Activated T-helper 1 cell treated with anti-CD3 and anti-CD28 coated beads, Interleukin-12 subunit alpha, Interleukin-12 subunit beta, Interleukin-2, Interleukin-4 antibody, amounts not matched to agents 30 ng/mL and 10 ng/mL and 1 ng/mL, durations not matched to agents 14 hours and 24 hours and 36 hours (primary cell): ENCODE data around the gene TRIM74. TPM values are rescaled to one million over a fixed set of nuclear protein-coding genes. Genes with fewer than 3 reads are reported as not detected.
A peak's percentile ranks its signal among the peaks of the same experiment; 100 is the strongest.
"Not testable (repeated sequence)": the region's sequence is repeated elsewhere in the genome, so short reads cannot be mapped to it uniquely, and the experiment has no call there.

Experiments used
- DNase-seq: peaks from one replicate; pipeline ENCODE4 v3.0.0; 2021; ENCODE audit warnings: low spot score
- H3K27ac Mint-ChIP-seq: one replicate; pipeline ENCODE4 v1.8.0; 2021; ENCODE audit warnings: mild to moderate bottlenecking, mixed read lengths
- H3K27me3 Mint-ChIP-seq: one replicate; pipeline ENCODE4 v1.8.0; 2022; ENCODE audit warnings: mild to moderate bottlenecking, moderate library complexity, mixed read lengths; ENCODE audit not compliant: insufficient read depth
- H3K36me3 Mint-ChIP-seq: one replicate; pipeline ENCODE4 v1.8.0; 2021; ENCODE audit warnings: low read depth, mixed read lengths
- H3K4me1 Mint-ChIP-seq: one replicate; pipeline ENCODE4 v1.8.0; 2021; ENCODE audit warnings: low read depth, mixed read lengths
- H3K4me3 Mint-ChIP-seq: one replicate; pipeline ENCODE4 v1.8.0; 2021; ENCODE audit warnings: mild to moderate bottlenecking, moderate library complexity, mixed read lengths
- H3K9me3 Mint-ChIP-seq: one replicate; pipeline ENCODE4 v1.8.0; 2021; ENCODE audit warnings: mixed read lengths
- intact Hi-C: fragments of 100-400 bp; cut with micrococcal nuclease; formaldehyde crosslinking; loops from one replicate; pipeline ENCODE4 v1.15.1; 2024
- total RNA-seq: library from RNA; stranded (reverse); gene quantifications from 2 replicates; pipeline ENCODE4 v1.2.3, GENCODE V29; 2022

The TRIM74 gene
- total RNA-seq, 1 donor from 2014 or later = 0.57 TPM

GRCh38 chr7:72971505-72971904, 2.2 kb upstream of the TRIM74 start:
- DNase-seq, H3K27ac Mint-ChIP-seq, H3K4me3 Mint-ChIP-seq, H3K27me3 Mint-ChIP-seq, H3K36me3 Mint-ChIP-seq, H3K9me3 Mint-ChIP-seq, H3K4me1 Mint-ChIP-seq, intact Hi-C loops: not testable (repeated sequence)

- H3K4me3 Mint-ChIP-seq, H3K4me1 Mint-ChIP-seq, H3K9me3 Mint-ChIP-seq, H3K36me3 Mint-ChIP-seq, DNase-seq, H3K27me3 Mint-ChIP-seq, intact Hi-C loops, H3K27ac Mint-ChIP-seq: not testable (repeated sequence)
Observed at GRCh38 chr7:72969688-72970087, 422 bp upstream of the TRIM74 start.

GRCh38 chr7:72966892-72967291, 2.4 kb downstream of the TRIM74 start:
- H3K27me3 Mint-ChIP-seq, H3K27ac Mint-ChIP-seq, intact Hi-C loops, DNase-seq, H3K4me3 Mint-ChIP-seq, H3K36me3 Mint-ChIP-seq, H3K4me1 Mint-ChIP-seq, H3K9me3 Mint-ChIP-seq: not testable (repeated sequence)

DNA sequence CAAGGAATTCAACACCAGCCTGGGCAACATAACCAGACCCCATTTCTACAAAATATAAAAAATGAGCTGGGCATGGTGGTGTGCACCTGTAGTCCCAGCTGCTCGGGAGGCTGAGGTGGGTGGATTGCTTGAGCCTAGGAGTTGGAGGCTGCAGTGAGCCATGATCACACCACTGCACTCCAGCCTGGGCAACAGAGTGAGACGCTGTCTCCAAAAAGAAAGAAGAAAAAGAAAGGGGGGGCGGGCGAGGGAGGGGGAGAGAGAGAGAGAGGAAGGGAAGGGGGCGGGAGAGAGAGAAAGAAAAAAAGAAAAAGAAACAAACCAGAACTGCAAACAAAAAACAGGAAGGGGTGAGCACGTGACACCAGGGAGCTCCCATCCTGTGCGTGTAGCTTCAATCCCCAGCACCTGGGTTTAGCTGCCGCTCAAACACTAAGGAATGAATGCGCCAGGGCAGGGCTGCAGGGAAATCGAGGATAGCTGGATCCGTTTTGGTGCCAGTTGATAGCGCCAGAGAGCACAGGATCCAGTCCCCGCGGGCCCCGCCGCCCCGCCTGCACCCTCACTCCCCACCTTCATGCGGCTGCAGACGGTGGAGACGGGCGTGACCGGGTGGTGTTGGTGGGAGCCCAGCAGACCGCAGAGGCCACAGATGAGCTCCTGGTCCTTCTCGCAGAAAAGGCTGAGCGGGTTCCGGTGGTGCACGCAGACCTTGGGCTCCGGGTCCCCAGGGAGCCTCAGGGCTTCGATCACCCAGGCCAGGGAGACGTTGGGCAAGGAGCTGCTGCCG, 3.9 kb downstream of the TRIM74 start:
- H3K4me1 Mint-ChIP-seq, H3K36me3 Mint-ChIP-seq, H3K9me3 Mint-ChIP-seq, intact Hi-C loops, DNase-seq, H3K27me3 Mint-ChIP-seq, H3K27ac Mint-ChIP-seq, H3K4me3 Mint-ChIP-seq: not testable (repeated sequence)

DNA sequence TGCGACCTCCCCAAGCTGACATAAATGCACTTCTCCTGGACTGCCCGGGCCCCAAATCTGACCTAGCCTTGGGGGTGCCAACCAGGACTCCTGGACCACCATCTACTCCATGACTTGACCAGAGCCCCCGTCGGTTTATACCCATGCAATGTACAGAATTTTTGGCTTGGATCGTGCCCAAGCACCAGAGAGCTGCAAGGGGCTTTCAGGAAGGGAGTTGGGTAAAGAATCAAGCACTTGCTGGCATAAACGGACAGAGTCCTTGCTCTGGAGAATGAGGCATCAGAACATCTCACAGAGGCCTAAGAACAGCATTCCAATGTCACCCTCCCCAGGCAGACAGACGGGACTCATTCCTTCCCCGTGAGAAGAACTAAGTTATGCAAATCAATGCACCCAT, 6.2 kb downstream of the TRIM74 start:
- H3K4me1 Mint-ChIP-seq, H3K27ac Mint-ChIP-seq, H3K36me3 Mint-ChIP-seq, H3K4me3 Mint-ChIP-seq, H3K9me3 Mint-ChIP-seq, DNase-seq, H3K27me3 Mint-ChIP-seq, intact Hi-C loops: not testable (repeated sequence)

- H3K36me3 Mint-ChIP-seq, H3K4me3 Mint-ChIP-seq, intact Hi-C loops, H3K27me3 Mint-ChIP-seq, DNase-seq, H3K9me3 Mint-ChIP-seq, H3K4me1 Mint-ChIP-seq, H3K27ac Mint-ChIP-seq: not testable (repeated sequence)
Observed at GRCh38 chr7:72961346-72961650, 8.0 kb downstream of the TRIM74 start.

- intact Hi-C loops, H3K4me3 Mint-ChIP-seq, H3K4me1 Mint-ChIP-seq, H3K36me3 Mint-ChIP-seq, H3K27me3 Mint-ChIP-seq, H3K9me3 Mint-ChIP-seq, DNase-seq, H3K27ac Mint-ChIP-seq: not testable (repeated sequence)
Observed at GRCh38 chr7:72960626-72961345, 8.5 kb downstream of the TRIM74 start.

DNA sequence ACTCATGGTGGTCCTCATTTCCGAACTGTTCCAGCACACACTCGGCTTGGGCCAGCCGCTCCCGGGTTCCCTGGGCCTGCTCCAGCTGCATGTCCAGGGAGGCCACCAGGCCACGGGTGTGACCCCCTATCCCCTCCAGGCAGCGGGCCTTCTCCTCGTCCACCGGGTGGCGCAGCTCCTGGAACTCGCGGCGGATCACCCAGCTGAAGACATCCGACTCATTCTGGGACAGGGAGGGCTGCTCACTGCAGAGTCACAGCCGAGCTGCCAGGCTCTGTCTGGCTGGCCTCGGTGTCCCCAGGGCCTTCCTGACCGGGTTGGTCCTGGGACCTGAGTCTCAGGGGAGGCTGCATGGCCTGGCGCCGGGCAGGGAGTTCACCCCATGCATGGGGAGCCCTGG, 9.2 kb downstream of the TRIM74 start:
- intact Hi-C loops, H3K27me3 Mint-ChIP-seq, DNase-seq, H3K36me3 Mint-ChIP-seq, H3K4me1 Mint-ChIP-seq, H3K4me3 Mint-ChIP-seq, H3K27ac Mint-ChIP-seq, H3K9me3 Mint-ChIP-seq: not testable (repeated sequence)

- H3K36me3 Mint-ChIP-seq, DNase-seq, H3K27me3 Mint-ChIP-seq, intact Hi-C loops, H3K9me3 Mint-ChIP-seq, H3K4me1 Mint-ChIP-seq: not testable (repeated sequence)
- Mint-ChIP-seq H3K4me3 (peak overlapping the region; percentile 84), H3K27ac (peak overlapping the region; percentile 63)
Observed at GRCh38 chr7:72954563-72955198, 14.6 kb downstream of the TRIM74 start.

GRCh38 chr7:72953901-72954562, 15.2 kb downstream of the TRIM74 start:
- H3K27me3 Mint-ChIP-seq, H3K9me3 Mint-ChIP-seq, H3K4me1 Mint-ChIP-seq, intact Hi-C loops, H3K4me3 Mint-ChIP-seq, DNase-seq, H3K36me3 Mint-ChIP-seq, H3K27ac Mint-ChIP-seq: not testable (repeated sequence)

GRCh38 chr7:72950432-72950831, 18.8 kb downstream of the TRIM74 start:
- H3K4me1 Mint-ChIP-seq, H3K27ac Mint-ChIP-seq, intact Hi-C loops, H3K4me3 Mint-ChIP-seq, H3K9me3 Mint-ChIP-seq, DNase-seq, H3K36me3 Mint-ChIP-seq, H3K27me3 Mint-ChIP-seq: not testable (repeated sequence)

DNA sequence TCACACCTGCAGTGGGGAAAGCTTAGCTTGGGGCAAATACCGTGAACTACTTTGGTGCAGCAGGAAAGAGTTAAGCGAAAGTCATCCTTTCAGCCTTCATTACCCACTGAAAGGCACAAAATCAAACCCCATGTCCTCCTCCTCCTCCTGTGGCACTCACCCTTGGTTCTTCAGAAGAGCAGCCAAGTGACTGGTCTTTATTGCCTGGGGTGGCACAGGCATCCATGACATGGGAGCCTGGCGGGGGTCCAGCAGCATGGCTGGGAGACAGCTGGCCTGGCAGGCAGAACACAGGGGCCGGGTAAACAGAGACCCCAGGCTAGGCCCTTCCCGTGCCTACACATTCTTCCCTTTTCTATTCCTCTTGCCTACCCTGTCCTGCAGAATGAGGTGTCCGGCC, 19.6 kb downstream of the TRIM74 start:
- DNase-seq, H3K27ac Mint-ChIP-seq, H3K4me1 Mint-ChIP-seq, H3K4me3 Mint-ChIP-seq, H3K9me3 Mint-ChIP-seq, intact Hi-C loops, H3K36me3 Mint-ChIP-seq, H3K27me3 Mint-ChIP-seq: not testable (repeated sequence)

DNA sequence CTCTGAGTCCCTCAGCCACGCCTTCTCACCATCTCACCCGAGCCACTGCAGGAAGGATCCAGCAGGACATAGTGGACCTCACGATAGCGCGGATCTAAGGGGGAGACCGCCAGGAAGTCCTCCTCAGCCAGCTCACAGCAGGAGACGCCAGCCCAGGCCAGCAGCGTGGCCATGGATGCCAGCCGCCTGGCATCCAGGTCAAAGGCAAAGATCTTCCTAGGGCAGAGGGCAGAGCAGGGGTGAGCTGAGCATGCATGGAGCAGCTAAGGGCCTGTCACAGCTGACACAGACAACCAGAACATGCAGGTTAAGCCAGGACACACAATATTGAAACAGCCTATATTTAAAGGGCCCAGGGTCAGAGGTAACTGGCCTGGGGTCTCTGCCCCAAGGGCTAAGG, 20.0 kb downstream of the TRIM74 start:
- DNase-seq, H3K9me3 Mint-ChIP-seq, H3K4me1 Mint-ChIP-seq, H3K27me3 Mint-ChIP-seq, H3K27ac Mint-ChIP-seq, H3K36me3 Mint-ChIP-seq, H3K4me3 Mint-ChIP-seq, intact Hi-C loops: not testable (repeated sequence)
